Parathyroid adenoma (tissue), 2 donors: Measurements from ENCODE around the gene ZEB1.
"Not testable (repeated sequence)": the region's sequence is repeated elsewhere in the genome, so short reads cannot be mapped to it uniquely, and the experiment has no call there.

Experiments
- H2AFZ ChIP-seq: fragments of 300-600 bp; sonication (generic); one replicate; pipeline ENCODE4 v1.7.0; 2017; ENCODE audit warnings: antibody characterized with exemption, mild to moderate bottlenecking
- H3K27ac ChIP-seq: fragments of 300-600 bp; sonication (generic); one replicate; pipeline ENCODE4 v1.7.0; 2017
- H3K27me3 ChIP-seq: fragments of 300-600 bp; sonication (generic); one replicate; pipeline ENCODE4 v1.7.0; 2017; ENCODE audit warnings: low read length; ENCODE audit not compliant: control insufficient read depth, insufficient read depth
- H3K36me3 ChIP-seq: fragments of 300-600 bp; sonication (generic); one replicate; pipeline ENCODE4 v1.7.0; 2017; ENCODE audit warnings: low read length; ENCODE audit not compliant: control insufficient read depth, insufficient read depth
- H3K4me1 ChIP-seq: fragments of 300-600 bp; sonication (generic); one replicate; pipeline ENCODE4 v1.7.0; 2017; ENCODE audit warnings: control low read depth
- H3K4me2 ChIP-seq: fragments of 300-600 bp; sonication (generic); one replicate; pipeline ENCODE4 v1.7.0; 2017; ENCODE audit warnings: low read length
- H3K4me3 ChIP-seq: fragments of 300-600 bp; sonication (generic); one replicate; pipeline ENCODE4 v1.7.0; 2017; ENCODE audit warnings: low read depth, low read length
- H3K79me2 ChIP-seq: fragments of 300-600 bp; sonication (generic); one replicate; pipeline ENCODE4 v1.7.0; 2017; ENCODE audit warnings: control low read depth
- H3K9ac ChIP-seq: fragments of 300-600 bp; sonication (generic); one replicate; pipeline ENCODE4 v1.7.0; 2017; ENCODE audit warnings: mild to moderate bottlenecking
- H3K9me3 ChIP-seq: fragments of 300-600 bp; sonication (generic); one replicate; pipeline ENCODE4 v1.7.0; 2017; ENCODE audit warnings: low read length; ENCODE audit not compliant: control insufficient read depth
- CTCF ChIP-seq: fragments of 300-600 bp; sonication (generic); IDR thresholded peaks from one replicate; pipeline ENCODE4 v1.7.0; 2017; ENCODE audit warnings: antibody characterized with exemption, mild to moderate bottlenecking
- donor health status: primary hyperparathyroidism.

The ZEB1 gene

GRCh38 chr10:31528831-31529230 lies 209.8 kb downstream of the ZEB1 start:
- H3K4me2 ChIP-seq = no peak overlapping the region
- H3K4me3 ChIP-seq = no peak overlapping the region
- TF ChIP-seq CTCF = no peak
- H3K36me3 ChIP-seq = no peaks in the 10 kb centered on the region
- H3K79me2 ChIP-seq = no peaks in the 10 kb centered on the region
- no peaks in the 10 kb centered on the region for H3K4me1 ChIP-seq
- H3K9me3 ChIP-seq = no peaks in the 10 kb centered on the region
- no peak overlapping the region for H3K9ac ChIP-seq
- no peak overlapping the region for H3K27ac ChIP-seq
- no peak overlapping the region for H2AFZ ChIP-seq
- H3K27me3 ChIP-seq = no peaks in the 10 kb centered on the region

GRCh38 chr10:31536302-31536701 lies 217.3 kb downstream of the ZEB1 start:
- H3K79me2 ChIP-seq = no peaks in the 10 kb centered on the region
- no peak overlapping the region for H3K4me3 ChIP-seq
- H3K4me1 ChIP-seq = no peaks in the 10 kb centered on the region
- no peaks in the 10 kb centered on the region for H3K36me3 ChIP-seq
- no peaks in the 10 kb centered on the region for H3K27me3 ChIP-seq
- no peak overlapping the region for H3K9ac ChIP-seq
- H2AFZ ChIP-seq = no peak overlapping the region
- H3K4me2 ChIP-seq = no peak overlapping the region
- H3K27ac ChIP-seq = no peak overlapping the region
- no peaks in the 10 kb centered on the region for H3K9me3 ChIP-seq
- no peak for TF ChIP-seq CTCF

- no peaks in the 10 kb centered on the region for H3K9me3 ChIP-seq
- no peak for TF ChIP-seq CTCF
- no peaks in the 10 kb centered on the region for H3K36me3 ChIP-seq
- H3K4me1 ChIP-seq = no peaks in the 10 kb centered on the region
- H3K9ac ChIP-seq = no peak overlapping the region
- H2AFZ ChIP-seq = no peak overlapping the region
- no peak overlapping the region for H3K4me2 ChIP-seq
- no peaks in the 10 kb centered on the region for H3K79me2 ChIP-seq
- no peaks in the 10 kb centered on the region for H3K27me3 ChIP-seq
- H3K27ac ChIP-seq = no peak overlapping the region
- no peak overlapping the region for H3K4me3 ChIP-seq
These were observed 230.9 kb downstream of the ZEB1 start for GRCh38 chr10:31549896-31550295.

GRCh38 chr10:31554556-31554955 lies 235.5 kb downstream of the ZEB1 start:
- H3K4me1 ChIP-seq = no peaks in the 10 kb centered on the region
- H3K27ac ChIP-seq = no peak overlapping the region
- H3K4me2 ChIP-seq = no peak overlapping the region
- H3K9me3 ChIP-seq = no peaks in the 10 kb centered on the region
- H3K9ac ChIP-seq = no peak overlapping the region
- no peaks in the 10 kb centered on the region for H3K27me3 ChIP-seq
- no peaks in the 10 kb centered on the region for H3K36me3 ChIP-seq
- no peak for TF ChIP-seq CTCF
- no peaks in the 10 kb centered on the region for H3K79me2 ChIP-seq
- H3K4me3 ChIP-seq = no peak overlapping the region
- no peak overlapping the region for H2AFZ ChIP-seq

- no peak overlapping the region for H3K27ac ChIP-seq
- H3K9me3 ChIP-seq = no peaks in the 10 kb centered on the region
- H3K9ac ChIP-seq = no peak overlapping the region
- no peak overlapping the region for H3K4me3 ChIP-seq
- H3K4me2 ChIP-seq = no peak overlapping the region
- no peaks in the 10 kb centered on the region for H3K36me3 ChIP-seq
- H3K4me1 ChIP-seq = no peaks in the 10 kb centered on the region
- H3K27me3 ChIP-seq = no peaks in the 10 kb centered on the region
- no peak for TF ChIP-seq CTCF
- H2AFZ ChIP-seq = no peak overlapping the region
- H3K79me2 ChIP-seq = no peaks in the 10 kb centered on the region
These were observed 238.8 kb downstream of the ZEB1 start for GRCh38 chr10:31557854-31558253.

- not testable (repeated sequence) for H3K9me3 ChIP-seq, H3K9ac ChIP-seq, H3K36me3 ChIP-seq, H3K4me1 ChIP-seq, H3K27me3 ChIP-seq, H3K79me2 ChIP-seq, H2AFZ ChIP-seq, H3K27ac ChIP-seq, H3K4me2 ChIP-seq, H3K4me3 ChIP-seq
These were observed 249.3 kb downstream of the ZEB1 start for GRCh38 chr10:31568252-31568861.
